ENCODE results near the gene CSTB.
A peak's percentile ranks its signal among the peaks of the same experiment; 100 is the strongest.
"Not testable (repeated sequence)": the region's sequence is repeated elsewhere in the genome, so short reads cannot be mapped to it uniquely, and the experiment has no call there.

Gene CSTB, protein sequence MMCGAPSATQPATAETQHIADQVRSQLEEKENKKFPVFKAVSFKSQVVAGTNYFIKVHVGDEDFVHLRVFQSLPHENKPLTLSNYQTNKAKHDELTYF

DNA sequence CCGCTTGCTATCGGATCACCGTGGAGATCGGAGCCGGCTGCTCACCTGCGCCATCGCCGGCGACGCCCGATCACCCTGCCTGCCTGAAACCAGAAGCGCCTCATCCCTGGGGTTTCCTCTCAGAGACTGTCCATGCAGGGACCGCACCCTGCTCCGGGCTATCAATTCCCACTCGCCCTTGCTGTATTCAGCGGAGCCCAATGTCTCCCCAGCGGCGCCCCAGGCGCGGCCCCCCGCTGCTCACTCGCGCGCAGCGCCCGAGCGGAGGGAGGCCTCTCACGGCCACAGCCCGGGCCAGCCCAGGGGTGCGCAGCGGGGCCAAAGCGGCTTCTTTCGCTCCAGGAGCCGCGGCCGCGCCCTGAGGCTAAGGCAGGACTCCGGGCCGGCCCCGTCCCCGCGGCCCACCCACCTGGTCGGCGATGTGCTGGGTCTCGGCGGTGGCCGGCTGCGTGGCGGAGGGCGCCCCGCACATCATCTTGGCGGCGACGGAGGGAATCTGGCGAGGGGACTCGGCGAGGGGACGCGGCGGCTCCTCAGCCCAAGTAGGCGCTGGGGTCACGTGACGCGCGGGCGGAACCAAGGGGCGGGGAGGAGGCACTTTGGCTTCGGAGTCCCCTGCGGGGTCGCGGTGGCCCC lies at the start of gene CSTB:
TSS of gene CSTB (minus strand) at position 514 of the 636 bp plus-strand sequence. CDS start at position 475, 39 bp downstream.
- no peak for DNase-seq (ENCODE audit: low read depth)

DNA sequence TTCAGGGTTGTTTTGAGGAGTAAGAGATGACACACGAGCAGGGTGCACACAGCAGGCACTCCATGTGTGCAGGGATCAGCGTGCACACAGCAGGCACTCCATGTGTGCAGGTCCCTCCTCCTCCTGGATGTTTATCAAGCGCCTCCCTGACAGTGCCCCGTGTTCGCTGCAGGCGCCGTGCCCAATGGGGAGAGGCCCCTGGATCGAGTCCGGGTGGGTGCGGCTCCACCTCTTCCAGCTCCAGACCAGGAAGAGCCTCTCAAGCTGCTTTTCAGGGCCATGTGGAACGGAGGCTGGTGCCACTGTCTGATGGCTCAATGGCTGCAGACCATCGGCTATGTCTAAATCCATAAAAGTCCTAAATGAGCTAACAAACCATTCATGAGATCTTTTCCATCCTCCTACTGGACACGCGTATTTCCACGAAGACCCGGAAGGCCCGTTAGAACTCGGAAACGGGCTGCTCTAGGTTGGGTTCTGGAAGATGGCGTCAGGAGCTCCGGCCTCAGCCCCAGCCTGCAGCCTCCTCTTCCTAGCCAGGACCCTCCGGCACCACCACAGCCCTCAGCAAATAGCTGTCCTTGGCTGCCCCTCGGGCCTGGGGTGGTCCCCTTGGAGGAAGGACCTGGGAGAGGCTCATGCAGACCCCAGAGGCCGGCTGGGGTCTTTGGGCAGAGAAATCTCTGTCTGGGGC lies 49.3 kb upstream of the CSTB start:
- no peak for DNase-seq (ENCODE audit: low read depth)

DNA sequence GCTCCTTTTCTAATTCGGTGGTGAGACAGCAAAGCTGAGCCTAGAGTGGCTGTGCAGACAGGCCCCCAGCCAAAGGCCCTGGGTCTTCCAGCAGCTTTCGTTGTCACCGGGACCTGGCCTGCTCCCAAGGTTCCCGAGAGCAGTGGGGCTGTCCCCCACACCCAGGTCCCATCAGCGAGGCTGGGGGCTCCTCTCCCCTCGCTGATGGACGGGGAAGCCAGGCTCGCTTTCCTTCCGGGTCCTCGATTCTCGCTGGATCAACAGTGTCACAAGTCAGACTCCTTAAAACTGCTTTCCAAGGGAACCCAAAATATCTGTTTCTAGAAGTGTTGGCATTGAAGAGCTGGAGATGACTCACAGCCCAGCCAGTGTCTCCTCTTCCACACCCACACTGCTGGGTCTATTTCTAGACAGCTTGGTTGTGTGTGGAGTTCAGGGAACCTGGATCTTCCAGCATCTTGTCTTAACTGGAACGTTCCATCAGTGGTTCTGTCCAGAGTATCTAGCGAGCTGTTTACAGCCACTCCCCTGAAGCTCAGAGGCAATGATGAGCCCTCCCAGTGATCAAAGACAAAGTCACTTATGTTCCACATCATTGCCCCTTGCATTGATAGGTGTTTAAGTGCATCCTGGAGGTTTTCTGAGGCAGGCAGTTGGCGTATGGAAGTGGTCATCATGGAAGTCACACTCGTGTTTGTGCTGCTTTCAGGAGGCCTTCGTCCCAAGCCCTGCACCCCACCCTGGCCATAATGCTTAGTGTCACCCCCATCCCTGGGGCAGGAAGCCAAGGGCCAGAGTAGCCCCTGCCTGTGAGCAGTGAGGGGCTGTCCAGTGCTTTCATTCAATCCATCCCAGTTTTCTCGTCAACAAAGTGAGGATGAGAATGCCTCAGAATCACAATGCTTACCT lies 48.5 kb upstream of the CSTB start:
- DNase-seq (ENCODE audit: low read depth), result peak; percentile 52

DNA sequence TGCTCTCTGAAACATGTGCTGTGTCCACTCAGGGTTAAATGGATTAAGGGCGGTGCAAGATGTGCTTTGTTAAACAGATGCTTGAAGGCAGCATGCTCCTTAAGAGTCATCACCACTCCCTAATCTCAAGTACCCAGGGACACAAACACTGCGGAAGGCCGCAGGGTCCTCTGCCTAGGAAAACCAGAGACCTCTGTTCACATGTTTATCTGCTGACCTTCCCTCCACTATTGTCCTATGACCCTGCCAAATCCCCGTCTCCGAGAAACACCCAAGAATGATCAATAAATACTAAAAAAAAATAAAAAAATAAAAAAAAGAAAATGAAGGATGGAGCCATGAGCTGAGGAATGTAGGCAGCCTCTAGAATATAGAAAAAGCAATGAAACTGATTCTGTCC lies 46.6 kb upstream of the CSTB start:
- not testable (repeated sequence) for DNase-seq (ENCODE audit: low read depth)

DNA sequence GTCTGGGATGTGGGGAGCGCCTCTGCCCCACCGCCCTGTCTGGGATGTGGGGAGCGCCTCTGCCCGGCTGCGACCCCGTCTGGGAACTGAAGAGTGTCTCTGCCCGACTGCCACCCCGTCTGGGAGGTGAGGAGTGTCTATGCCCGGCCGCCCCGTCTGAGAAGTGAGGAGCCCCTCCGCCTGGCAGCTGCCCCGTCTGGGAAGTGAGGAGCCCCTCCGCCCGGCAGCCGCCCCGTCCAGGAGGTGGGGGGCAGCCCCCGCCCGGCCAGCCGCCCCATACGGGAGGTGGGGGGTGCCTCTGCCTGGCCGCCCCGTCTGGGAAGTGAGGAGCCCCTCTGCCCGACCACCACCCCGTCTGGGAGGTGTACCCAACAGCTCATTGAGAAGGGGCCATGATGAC lies 46.1 kb upstream of the CSTB start:
- not testable (repeated sequence) for DNase-seq (ENCODE audit: low read depth)

DNA sequence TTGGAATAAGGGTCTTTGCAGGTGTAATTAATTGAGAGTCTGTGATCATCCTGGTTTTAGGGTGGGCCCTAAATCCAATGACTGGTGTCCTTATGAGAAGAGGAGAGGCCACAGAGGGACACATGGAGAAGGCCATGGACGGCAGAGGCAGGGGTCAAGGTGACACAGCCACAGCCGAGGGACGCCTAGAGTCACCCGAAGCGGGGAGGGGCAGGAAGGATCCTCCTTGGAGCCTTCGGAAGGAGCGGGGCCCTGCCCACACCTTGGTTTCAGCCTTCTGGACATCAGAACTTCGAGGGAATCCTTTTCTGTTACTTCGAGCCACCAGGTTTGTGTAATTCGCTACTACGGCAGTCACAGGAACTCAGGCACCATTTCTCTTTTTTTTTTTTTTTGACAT lies 44.4 kb upstream of the CSTB start:
- DNase-seq (ENCODE audit: low read depth), result no peak

DNA sequence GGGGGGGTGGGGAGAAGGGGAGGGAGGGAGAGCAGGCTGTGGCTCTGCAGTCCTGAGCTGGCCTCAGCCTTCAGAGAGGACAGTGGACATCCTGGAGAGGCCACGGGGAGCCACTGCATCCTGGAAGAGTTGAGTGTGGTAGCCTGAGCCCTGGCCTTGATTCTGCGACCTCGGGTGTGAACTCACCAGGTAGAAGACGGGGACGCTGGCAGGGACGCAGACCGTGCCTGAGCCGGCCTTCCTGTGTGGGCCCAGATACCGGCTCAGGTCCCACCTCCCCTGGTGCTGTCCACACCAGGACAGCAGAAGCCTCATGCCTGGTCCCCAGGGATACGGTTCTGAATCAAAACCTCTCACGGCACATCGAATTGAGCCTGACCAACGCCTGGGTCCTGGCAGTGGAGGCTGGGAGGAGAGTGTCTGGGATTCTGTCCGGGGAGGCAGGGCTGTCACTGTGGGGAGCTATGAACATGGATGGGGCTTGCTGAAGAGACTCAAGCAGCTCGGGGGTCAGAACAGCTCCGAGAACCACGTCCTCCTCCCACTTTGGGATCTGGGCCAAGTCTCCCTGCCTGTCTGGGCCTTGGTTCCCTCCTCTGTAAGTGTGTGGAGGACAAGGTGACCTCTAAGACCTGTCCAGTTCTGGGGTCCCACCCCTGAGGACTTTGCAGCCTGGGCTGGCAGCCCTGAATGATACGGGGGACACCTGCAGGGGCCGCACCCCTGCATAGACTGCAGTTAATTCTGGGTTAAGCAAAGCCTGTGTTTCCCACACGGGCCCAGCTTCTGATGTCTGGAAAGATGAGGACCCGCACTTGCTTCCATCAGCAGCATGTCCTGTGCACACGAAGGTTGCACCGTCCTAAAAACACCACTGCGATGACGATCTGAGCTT lies 43.6 kb upstream of the CSTB start:
- no peak for DNase-seq (ENCODE audit: low read depth)

DNA sequence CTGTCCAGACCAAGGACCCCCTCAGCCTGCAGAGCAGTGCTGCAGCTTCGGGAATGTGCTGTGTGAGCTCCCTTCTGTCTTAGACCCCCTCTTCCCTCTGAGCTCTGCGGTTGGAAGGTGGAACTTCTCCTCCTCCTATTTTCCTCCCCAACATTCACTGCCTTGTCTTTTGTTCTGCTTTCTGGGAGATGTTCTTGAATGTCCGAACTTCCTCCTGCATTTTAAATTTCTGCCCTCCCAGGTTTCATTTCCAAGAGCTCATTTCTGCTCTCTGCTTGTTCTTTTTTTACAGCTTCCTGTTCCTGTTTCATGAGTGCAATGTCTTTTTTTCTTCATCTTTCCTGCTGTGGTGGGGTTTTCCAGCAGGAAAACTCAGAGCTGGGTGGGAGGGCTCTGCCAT lies 42.6 kb upstream of the CSTB start:
- DNase-seq (ENCODE audit: low read depth), result no peak

DNA sequence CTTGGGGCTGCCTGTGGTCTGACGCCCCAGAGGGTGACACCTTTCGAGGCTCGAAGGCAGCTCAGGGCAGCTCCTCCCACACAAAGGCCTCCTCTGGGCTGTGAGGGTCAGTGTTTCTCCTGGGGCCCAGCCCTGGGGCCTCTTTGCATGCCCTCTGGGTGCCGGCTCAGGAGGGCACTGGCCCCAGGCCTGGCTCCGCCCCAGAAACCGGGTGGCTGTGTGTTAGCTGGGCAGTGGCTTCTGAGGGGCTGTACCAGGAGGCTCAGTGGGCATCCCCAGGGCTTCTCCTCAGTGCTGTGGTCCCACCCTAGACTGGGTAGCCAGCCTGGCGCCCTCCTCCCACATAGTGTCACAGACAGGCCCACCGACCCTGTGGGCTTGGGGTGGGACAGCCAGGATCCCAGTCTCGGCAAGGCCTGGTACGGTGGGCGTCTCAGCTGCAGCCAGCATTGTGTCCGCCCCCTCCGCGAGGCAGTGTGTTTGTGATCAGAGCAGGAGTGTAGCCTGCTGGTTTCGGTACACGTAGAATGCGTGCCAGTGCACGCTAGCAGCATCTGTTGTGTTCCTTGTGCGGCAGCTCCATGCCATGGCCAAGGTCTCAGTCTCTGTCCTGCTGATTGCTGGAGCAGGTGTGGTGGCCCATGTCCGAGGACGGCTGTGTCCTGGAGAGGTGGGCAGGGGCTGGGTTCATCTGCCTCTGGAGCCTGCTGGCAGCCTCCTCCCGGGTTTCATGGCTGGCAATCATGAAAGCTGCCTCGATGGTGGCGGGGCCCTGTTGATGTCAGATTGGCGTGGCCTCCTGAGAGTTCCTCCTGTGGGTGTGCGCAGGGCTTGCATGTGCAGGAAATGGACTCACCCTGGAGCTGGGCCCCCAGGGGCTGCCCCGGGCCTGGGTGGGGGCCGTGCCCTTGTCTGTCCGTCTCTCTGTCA lies 41.3 kb upstream of the CSTB start:
- no peak for DNase-seq (ENCODE audit: low read depth)

DNA sequence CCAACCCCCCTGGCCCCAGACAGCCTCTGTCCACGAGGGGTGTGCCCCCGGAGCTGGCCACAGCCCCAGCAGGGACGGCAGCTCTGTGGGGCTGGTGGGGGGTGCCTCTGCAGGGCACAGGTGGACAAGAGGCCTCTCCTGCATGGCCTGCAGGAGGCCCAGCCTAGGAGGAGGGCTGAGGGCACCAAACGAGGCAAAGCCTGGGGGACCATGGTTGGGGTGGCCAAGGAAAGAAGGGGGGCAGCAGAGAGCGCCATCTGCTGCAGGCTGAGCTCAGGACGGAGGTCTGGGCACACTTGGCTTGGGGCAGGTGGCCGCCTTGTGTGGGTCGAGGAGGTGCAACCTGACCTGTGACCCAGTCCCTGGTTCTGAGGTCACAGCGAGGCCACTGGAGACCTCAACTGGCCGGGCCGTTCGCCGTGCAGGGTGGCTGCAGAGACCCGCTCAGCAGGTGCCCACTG lies 40.5 kb upstream of the CSTB start:
- DNase-seq (ENCODE audit: low read depth), result no peak

DNA sequence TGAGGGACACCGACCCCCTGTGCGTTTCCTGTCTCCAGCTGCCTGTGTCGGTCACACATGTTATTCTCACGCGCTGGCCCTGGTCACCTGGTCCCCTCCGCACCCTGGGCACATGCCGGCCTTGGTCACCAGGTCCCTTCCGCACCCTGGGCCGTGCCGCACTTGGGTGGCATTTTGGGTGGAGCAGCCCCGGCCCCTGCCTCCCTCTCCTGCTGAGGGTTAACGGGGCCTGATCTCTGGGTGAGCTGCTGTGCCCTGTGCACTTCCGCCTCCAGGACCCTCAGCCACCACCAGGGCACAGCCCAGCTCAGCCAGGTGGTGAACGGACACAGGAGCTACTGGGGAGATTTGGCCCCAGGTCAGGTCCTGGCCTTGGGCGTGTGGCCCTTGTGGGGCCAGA lies 39.9 kb upstream of the CSTB start:
- DNase-seq (ENCODE audit: low read depth), result no peak

DNA sequence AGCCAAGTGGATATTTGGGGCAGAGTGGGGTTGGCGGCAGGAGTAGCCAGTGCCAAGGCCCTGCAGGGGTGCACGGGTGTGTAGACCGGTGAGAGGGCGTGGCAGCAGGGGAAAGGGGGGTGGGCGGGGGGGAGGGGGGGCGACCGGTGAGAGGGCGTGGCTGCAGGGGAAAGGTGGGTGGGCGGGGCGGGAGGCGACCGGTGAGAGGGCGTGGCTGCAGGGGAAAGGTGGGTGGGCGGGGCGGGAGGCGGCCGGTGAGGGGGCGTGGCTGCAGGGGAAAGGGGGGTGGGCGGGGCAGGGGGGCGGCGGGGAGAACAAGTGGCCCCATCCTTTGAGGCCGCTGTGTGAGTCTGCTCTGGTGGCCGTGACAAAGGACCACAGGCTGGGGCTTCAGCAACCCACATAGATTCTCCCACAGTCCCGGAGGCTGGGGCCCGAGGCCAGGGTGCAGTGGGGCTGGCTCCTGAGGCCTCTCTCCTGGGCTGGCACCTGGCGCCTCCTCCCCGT lies 39.1 kb upstream of the CSTB start:
- no peak for DNase-seq (ENCODE audit: low read depth)

DNA sequence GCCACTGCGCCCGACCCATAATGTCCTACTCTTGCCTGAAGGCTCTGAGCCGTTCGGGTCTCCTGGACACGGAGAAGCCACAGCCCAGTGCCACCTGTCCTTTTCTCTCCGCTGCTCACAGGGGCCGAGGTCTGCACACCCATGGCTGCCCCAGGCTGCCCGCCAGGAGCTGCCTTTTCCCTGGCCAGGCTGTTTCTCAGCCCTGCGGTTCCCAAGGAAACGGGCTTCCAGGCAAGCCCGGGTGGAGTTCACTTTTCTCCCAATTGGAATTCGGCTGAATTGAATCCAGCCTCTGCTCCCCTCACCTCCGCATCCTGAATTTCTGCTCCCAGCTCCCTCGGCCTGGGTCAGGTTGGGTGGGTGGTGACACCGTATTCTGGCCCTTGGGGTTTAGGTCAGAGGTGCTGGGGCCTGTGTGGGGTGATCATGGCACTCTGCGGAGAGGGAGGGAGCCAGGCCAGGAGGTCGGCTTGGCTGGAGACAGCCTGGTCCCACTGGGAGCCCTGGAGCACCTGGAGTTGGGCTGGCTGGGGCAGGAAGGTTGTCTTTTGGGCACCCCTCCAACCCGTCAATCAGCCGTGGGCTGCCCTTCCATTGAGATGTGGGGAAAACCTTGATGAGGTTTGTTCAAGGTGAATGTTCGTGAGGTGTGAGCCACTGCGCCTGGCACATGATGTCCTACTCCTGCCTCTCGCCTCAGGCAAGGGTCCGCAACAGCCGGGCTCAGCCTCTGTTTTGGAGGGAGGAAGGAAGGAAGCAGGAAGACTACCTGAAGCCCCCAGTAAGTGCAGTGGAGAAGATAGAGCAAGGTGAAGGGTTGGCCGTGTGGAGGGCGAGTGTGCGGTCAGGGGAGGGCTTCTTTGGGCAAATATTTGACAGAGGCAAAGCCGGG lies 38.4 kb upstream of the CSTB start:
- DNase-seq (ENCODE audit: low read depth), result no peak

DNA sequence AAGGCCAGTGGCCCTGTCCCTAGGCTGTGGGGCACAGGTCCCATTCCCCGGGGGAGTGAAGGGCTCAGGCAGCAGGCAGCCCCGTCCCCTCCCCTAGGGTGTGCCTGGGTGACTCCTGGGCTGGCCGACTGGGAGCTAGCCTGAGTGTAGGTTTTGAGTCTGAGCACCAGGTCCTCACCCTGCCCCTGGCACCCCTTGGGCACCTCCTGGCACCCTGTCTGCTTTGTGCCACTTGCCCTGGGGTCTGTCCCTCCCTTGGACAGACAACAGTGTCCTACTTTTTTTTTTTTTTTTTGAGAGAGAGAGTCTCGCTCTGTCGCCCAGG lies 37.5 kb upstream of the CSTB start:
- no peak for DNase-seq (ENCODE audit: low read depth)

DNA sequence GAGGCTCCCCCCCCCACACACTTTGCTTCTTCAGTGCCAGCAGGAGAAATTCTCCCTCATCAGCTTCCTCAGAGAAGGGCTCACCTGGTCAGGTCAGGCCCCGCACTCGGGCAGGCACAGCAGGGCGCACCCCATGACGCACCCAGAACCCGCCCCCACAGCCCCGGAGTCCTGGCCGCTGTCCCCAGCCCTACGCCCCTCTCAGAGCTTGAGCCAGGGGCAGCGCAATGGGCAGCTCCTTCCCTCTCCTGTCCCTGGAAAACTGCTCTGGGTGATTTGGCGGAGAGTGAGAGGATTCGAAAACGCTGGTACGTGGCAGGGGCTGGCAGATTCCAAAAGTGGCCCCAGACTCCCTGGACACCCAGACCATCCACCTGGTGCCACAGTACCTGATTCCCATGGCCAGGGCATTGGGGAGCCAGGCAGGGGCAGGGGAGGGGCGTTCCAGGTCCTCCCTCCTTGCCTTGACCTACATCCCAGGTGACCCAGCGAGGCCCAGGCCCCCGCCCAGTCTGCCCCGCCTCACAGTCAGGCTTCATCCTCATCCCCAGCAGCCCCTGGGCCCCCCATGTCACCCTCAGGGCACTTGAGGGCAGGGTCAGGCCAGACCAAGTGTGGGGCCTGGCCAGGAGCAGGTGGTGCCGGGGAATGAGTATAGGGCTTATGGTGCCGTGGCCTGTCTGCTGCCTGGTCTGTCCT lies 37.0 kb upstream of the CSTB start:
- DNase-seq (ENCODE audit: low read depth), result no peak

DNA sequence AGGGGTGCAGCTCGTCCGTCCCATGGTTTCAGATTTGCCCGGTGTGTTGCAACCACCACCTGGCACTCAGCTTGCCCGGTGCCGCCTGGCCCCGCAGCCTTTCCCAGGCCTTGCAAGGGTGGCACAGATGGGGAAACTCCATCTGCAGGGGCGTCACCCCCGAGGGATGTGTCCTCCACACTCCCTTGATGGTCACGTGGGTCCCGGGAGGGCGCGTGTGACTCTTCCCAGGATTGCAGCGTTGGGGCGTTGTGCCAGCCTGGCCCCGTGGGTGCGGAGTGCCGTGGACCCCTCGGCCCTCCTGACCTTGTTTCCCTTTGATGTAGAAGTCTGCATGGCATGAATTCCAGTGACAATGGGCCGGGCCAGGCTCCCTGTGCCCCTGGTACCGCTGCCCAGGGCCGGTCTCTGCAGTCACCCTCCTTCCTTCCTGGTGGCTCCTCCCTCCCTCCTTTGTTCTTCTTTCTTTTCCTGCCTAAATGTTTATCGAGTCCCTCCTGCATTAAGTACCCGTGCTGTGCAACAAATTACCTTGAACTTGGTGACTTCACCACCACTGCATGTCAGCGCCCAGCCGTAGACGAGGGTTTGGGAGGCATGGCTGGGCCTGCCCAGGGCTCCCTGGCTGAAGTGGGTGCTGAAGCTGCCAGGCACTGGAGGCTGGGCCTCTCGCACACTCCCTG lies 36.2 kb upstream of the CSTB start:
- DNase-seq (ENCODE audit: low read depth), result no peak

DNA sequence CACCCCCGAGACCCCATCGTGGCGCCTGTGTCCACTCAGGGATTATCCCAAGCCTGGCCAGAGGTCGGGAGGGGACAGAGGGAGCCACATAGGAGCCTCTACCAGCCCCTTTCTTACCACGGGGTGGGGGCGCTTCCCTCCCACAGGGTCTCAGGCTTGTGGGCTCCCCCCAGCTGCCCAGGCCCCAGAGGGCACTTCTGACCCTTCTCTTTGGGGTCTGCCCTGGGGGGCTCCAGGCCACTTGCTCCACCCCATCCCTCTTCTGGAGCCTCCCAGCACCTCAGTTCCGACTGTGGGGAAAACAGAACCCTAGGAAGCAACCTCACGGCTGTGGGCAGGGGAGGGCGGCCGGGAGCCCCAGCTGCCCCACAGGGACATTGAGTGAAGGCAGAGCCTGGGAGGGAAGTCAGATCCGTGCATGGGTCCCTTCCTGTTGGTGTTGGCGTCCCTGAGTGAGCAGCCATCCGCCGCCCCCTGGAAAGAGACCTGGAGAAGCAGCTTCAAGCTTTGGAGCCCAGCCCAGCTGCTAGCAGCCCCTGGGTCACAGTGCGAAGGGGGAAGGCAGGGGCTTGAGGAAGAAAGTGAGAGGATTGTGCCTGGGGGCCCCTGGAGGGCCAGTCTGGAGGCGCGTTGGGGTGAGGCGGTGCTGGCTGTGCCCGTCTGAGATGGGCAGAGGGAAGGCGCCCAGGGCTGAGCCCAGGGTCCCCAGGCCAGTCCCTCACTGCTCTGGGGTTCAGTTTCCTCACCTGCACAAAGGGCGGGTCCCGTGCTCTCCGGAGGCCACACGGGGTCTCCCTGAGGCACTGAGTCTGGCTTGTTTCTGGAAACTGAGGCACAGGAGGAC lies 35.4 kb upstream of the CSTB start:
- no peak for DNase-seq (ENCODE audit: low read depth)
